ENCODE results near the gene KLF16. TPM values are rescaled to one million over a fixed set of nuclear protein-coding genes. Genes with fewer than 3 reads are reported as not detected.

The KLF16 gene
- total and polyA plus RNA-seq, 9 of the 15 experiments (the other 6 are each of a cell fraction or from before 2014, with no cell fraction given) = 0.04 to 60.4 (median 6.8) TPM

- H3K9me3 ChIP-seq (replicated peaks; ENCODE audit: control insufficient read depth, insufficient read depth, low read depth, low read length) = no peaks in the 10 kb centered on the region
- WGBS (ENCODE audit: insufficient coverage, low coverage, missing lambda C conversion rate) = 12% methylated on average over 13 of the region's 16 CpGs
- H3K9ac ChIP-seq (ENCODE audit: insufficient read depth in 1 of 2, low read depth in 2 of 2, low read length in 2 of 2) = peak overlapping the region; percentile 43 to 97; a peak in 3 of 4 replicates
- peaks cover 99% of the 10 kb centered on the region for H3K79me2 ChIP-seq (ENCODE audit: control insufficient read depth, insufficient read depth, low read length)
- peaks cover 14% of the 10 kb centered on the region; the same call in 1 of the 3 replicates for H3K36me3 ChIP-seq (ENCODE audit: control insufficient read depth, insufficient read depth, low read length)
- H3K9me1 ChIP-seq (ENCODE audit: control insufficient read depth, insufficient read depth, low read length) = peaks cover 5% of the 10 kb centered on the region
- ATAC-seq (no peak), FAIRE-seq (no peak), DNase-seq (ENCODE audit: extremely low read depth in 1 of 4, low spot score in 3 of 4) (peak in 1 of 4 experiments; percentile 35)
- H3K27ac ChIP-seq (ENCODE audit: extremely low read depth, low read depth, low read length) = peak overlapping the region; percentile 90
- H3K4me2 ChIP-seq (ENCODE audit: insufficient read depth, low read length) = peak overlapping the region; percentile 72
- peaks cover 30% of the 10 kb centered on the region for H4K20me1 ChIP-seq (replicated peaks; ENCODE audit: control insufficient read depth, insufficient read depth, low read length)
- H3K4me3 ChIP-seq = peak overlapping the region; percentile 57
- in situ Hi-C loops (cut with MboI) = no loop called here
- BruUV-seq (replicated peaks) = no TSS peak
- CTCF ChIA-PET (ENCODE audit: low intra/inter-chr PET ratio) = no interaction called here
- intact Hi-C loops (cut with micrococcal nuclease) = no loop called here
- no peak overlapping the region for H2AFZ ChIP-seq (ENCODE audit: low read depth, low read length)
- no peaks in the 10 kb centered on the region for H3K27me3 ChIP-seq (ENCODE audit: control insufficient read depth in 2 of 2, insufficient read depth in 2 of 2, low read length in 2 of 2)
- H3K4me1 ChIP-seq (replicated peaks in 1 of 2; ENCODE audit: control insufficient read depth in 2 of 2, insufficient read depth in 2 of 2, low read length in 2 of 2) = peaks cover 67 to 94% of the 10 kb centered on the region in 2 experiments
- POLR2A ChIA-PET = interaction anchor here (0.5 to 5.2 kb wide), 13 partner anchors 11 to 755 kb away, joined by 3 to 46 read pairs (median 4); partner anchors contain the start of gene CIRBP
- TF ChIP-seq, protein P1, sequence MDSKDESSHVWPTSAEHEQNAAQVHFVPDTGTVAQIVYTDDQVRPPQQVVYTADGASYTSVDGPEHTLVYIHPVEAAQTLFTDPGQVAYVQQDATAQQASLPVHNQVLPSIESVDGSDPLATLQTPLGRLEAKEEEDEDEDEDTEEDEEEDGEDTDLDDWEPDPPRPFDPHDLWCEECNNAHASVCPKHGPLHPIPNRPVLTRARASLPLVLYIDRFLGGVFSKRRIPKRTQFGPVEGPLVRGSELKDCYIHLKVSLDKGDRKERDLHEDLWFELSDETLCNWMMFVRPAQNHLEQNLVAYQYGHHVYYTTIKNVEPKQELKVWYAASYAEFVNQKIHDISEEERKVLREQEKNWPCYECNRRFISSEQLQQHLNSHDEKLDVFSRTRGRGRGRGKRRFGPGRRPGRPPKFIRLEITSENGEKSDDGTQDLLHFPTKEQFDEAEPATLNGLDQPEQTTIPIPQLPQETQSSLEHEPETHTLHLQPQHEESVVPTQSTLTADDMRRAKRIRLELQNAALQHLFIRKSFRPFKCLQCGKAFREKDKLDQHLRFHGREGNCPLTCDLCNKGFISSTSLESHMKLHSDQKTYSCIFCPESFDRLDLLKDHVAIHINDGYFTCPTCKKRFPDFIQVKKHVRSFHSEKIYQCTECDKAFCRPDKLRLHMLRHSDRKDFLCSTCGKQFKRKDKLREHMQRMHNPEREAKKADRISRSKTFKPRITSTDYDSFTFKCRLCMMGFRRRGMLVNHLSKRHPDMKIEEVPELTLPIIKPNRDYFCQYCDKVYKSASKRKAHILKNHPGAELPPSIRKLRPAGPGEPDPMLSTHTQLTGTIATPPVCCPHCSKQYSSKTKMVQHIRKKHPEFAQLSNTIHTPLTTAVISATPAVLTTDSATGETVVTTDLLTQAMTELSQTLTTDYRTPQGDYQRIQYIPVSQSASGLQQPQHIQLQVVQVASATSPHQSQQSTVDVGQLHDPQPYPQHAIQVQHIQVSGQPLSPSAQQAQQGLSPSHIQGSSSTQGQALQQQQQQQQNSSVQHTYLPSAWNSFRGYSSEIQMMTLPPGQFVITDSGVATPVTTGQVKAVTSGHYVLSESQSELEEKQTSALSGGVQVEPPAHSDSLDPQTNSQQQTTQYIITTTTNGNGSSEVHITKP (IDR thresholded peaks at IDR 0.05; ENCODE audit: partially characterized antibody) = peak; percentile 26
- TF ChIP-seq NR2C1 (IDR thresholded peaks at IDR 0.05) = peak; percentile 2; the same call in 1 of the 2 replicates
- TF ChIP-seq NR2C1 (tag; IDR thresholded peaks at IDR 0.05) = no peak
- 0 out of 2 replicates have a peak, but pooled peaks have one; percentile 4 for TF ChIP-seq ZBTB7A (IDR thresholded peaks at IDR 0.05; ENCODE audit: borderline replicate concordance, control insufficient read depth, low read depth, low read length)
- TF ChIP-seq, protein P2, sequence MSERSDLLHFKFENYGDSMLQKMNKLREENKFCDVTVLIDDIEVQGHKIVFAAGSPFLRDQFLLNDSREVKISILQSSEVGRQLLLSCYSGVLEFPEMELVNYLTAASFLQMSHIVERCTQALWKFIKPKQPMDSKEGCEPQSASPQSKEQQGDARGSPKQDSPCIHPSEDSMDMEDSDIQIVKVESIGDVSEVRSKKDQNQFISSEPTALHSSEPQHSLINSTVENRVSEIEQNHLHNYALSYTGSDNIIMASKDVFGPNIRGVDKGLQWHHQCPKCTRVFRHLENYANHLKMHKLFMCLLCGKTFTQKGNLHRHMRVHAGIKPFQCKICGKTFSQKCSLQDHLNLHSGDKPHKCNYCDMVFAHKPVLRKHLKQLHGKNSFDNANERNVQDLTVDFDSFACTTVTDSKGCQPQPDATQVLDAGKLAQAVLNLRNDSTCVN (CRISPR knock-in tag; IDR thresholded peaks at IDR 0.05) = 0 out of 2 replicates have a peak, but pooled peaks have one; percentile 65
- TF ChIP-seq HDAC1 (IDR thresholded peaks at IDR 0.05) = 0 out of 4 replicates have a peak, but pooled peaks of 1 of the 2 experiments have one; percentile 43
- TF ChIP-seq HNRNPH1 (optimal IDR thresholded peaks at IDR 0.05; ENCODE audit: low read depth, low read length) = no peak
- TF ChIP-seq ILF3 (IDR thresholded peaks at IDR 0.05; ENCODE audit: borderline replicate concordance) = no peak
- no peak for TF ChIP-seq POLR3G (IDR thresholded peaks at IDR 0.05; ENCODE audit: extremely low read depth, insufficient read length, insufficient replicate concordance)
- peak; percentile 73; the same call in 1 of the 2 replicates for TF ChIP-seq ZNF263 (CRISPR knock-in tag; IDR thresholded peaks at IDR 0.05; ENCODE audit: borderline replicate concordance)
- TF ChIP-seq SPI1 (IDR thresholded peaks at IDR 0.05; ENCODE audit: borderline replicate concordance, low read depth, low read length) = peak; percentile 95
- no peak for TF ChIP-seq ETS1 (conservative IDR thresholded peaks at IDR 0.05; ENCODE audit: control insufficient read depth, low read depth, low read length)
- TF ChIP-seq, protein P3, sequence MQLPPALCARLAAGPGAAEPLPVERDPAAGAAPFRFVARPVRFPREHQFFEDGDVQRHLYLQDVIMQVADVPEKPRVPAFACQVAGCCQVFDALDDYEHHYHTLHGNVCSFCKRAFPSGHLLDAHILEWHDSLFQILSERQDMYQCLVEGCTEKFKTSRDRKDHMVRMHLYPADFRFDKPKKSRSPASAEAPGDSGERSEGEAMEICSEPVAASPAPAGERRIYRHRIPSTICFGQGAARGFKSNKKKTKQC (CRISPR knock-in tag; IDR thresholded peaks at IDR 0.05) = no peak
- TF ChIP-seq EP400 (IDR thresholded peaks at IDR 0.05) = no peak
Observed at GRCh38 chr19:1857648-1858326, 5.6 kb downstream of the KLF16 start.
